Effector memory CD4-positive, alpha-beta T cell (primary cell): ENCODE data around the gene BRD3.
A peak's percentile ranks its signal among the peaks of the same experiment; 100 is the strongest.
"Not testable (repeated sequence)": the region's sequence is repeated elsewhere in the genome, so short reads cannot be mapped to it uniquely, and the experiment has no call there.

Experiments
- DNase-seq, 3 donors: peaks; one replicate each; pipeline ENCODE4 v3.0.0-alpha.2; 2020
- H3K27ac ChIP-seq: 2 replicates; pipeline ENCODE4 v1.7.0; 2013; ENCODE audit warnings: mild to moderate bottlenecking, low read length, moderate library complexity; ENCODE audit not compliant: insufficient read depth, poor library complexity, severe bottlenecking
- H3K27me3 ChIP-seq: replicated peaks from 2 replicates; pipeline ENCODE4 v1.7.0; 2013; ENCODE audit warnings: mild to moderate bottlenecking, low read length; ENCODE audit not compliant: insufficient read depth, control insufficient read depth, poor library complexity, severe bottlenecking
- H3K36me3 ChIP-seq: 2 replicates; pipeline ENCODE4 v1.7.0; 2013; ENCODE audit warnings: mild to moderate bottlenecking, low read length, moderate library complexity; ENCODE audit not compliant: control insufficient read depth, insufficient read depth
- H3K4me1 ChIP-seq: 2 replicates; pipeline ENCODE4 v1.7.0; 2013; ENCODE audit warnings: low read length, mild to moderate bottlenecking; ENCODE audit not compliant: control insufficient read depth, insufficient read depth, poor library complexity, severe bottlenecking
- H3K4me3 ChIP-seq: 2 replicates; pipeline ENCODE4 v1.7.0; 2013; ENCODE audit warnings: low read length, low read depth, mild to moderate bottlenecking; ENCODE audit not compliant: insufficient read depth, poor library complexity, severe bottlenecking
- H3K9me3 ChIP-seq: 2 replicates; pipeline ENCODE4 v1.7.0; 2013; ENCODE audit warnings: mild to moderate bottlenecking, low read length, moderate library complexity; ENCODE audit not compliant: control insufficient read depth
- total RNA-seq, 3 donors: gene quantifications; one replicate each; lab custom pipeline; 2026; lab: John Stamatoyannopoulos, UW

BRD3 gene
- total RNA-seq, result 32.9 to 47.2 (median 34.2) reads per million in 3 donors

- peak within 1 kb of the TSS; percentile 73 for H3K4me3 ChIP-seq
- no peaks in the 10 kb centered on the region for H3K9me3 ChIP-seq
- peak within 1 kb of the TSS; percentile 88 for H3K27ac ChIP-seq
- peaks cover 4% of the 10 kb centered on the region for H3K27me3 ChIP-seq
- no peaks in the 10 kb centered on the region for H3K36me3 ChIP-seq
- peaks cover 19% of the 10 kb centered on the region for H3K4me1 ChIP-seq
- DNase-seq, result peak; percentile 69 to 72 (median 70)
These were observed at the start of gene BRD3 for GRCh38 chr9:134067904-134068743. Gene BRD3 (minus strand): TSS chr9:134068026. CDS start chr9:134053477, 14,549 bp downstream.

GRCh38 chr9:134112561-134112960, 44.7 kb upstream of the BRD3 start:
- H3K4me1 ChIP-seq, result no peaks in the 10 kb centered on the region
- H3K27me3 ChIP-seq, result no peaks in the 10 kb centered on the region
- H3K4me3 ChIP-seq, result no peak overlapping the region
- no peaks in the 10 kb centered on the region for H3K9me3 ChIP-seq
- no peaks in the 10 kb centered on the region for H3K36me3 ChIP-seq
- no peak for DNase-seq
- no peak overlapping the region for H3K27ac ChIP-seq

- no peak overlapping the region for H3K4me3 ChIP-seq
- no peaks in the 10 kb centered on the region for H3K4me1 ChIP-seq
- H3K27ac ChIP-seq, result no peak overlapping the region
- no peaks in the 10 kb centered on the region for H3K36me3 ChIP-seq
- no peaks in the 10 kb centered on the region for H3K27me3 ChIP-seq
- H3K9me3 ChIP-seq, result no peaks in the 10 kb centered on the region
- DNase-seq, result no peak
These were observed 43.2 kb upstream of the BRD3 start for GRCh38 chr9:134111064-134111463.

GRCh38 chr9:134103391-134103998, 35.7 kb upstream of the BRD3 start:
- no peak for DNase-seq
- no peaks in the 10 kb centered on the region for H3K36me3 ChIP-seq
- H3K9me3 ChIP-seq, result no peaks in the 10 kb centered on the region
- H3K27ac ChIP-seq, result no peak overlapping the region
- H3K4me3 ChIP-seq, result no peak overlapping the region
- no peaks in the 10 kb centered on the region for H3K27me3 ChIP-seq
- H3K4me1 ChIP-seq, result no peaks in the 10 kb centered on the region

GRCh38 chr9:134101623-134102149, 33.9 kb upstream of the BRD3 start:
- H3K36me3 ChIP-seq, result no peaks in the 10 kb centered on the region
- H3K4me1 ChIP-seq, result no peaks in the 10 kb centered on the region
- H3K27me3 ChIP-seq, result no peaks in the 10 kb centered on the region
- no peak overlapping the region for H3K27ac ChIP-seq
- H3K4me3 ChIP-seq, result no peak overlapping the region
- DNase-seq, result no peak
- no peaks in the 10 kb centered on the region for H3K9me3 ChIP-seq

- not testable (repeated sequence) for DNase-seq, H3K4me3 ChIP-seq, H3K9me3 ChIP-seq, H3K4me1 ChIP-seq, H3K27me3 ChIP-seq, H3K36me3 ChIP-seq, H3K27ac ChIP-seq
These were observed 33.3 kb upstream of the BRD3 start for GRCh38 chr9:134101133-134101532.

- H3K4me3 ChIP-seq, result no peak overlapping the region
- no peak overlapping the region for H3K27ac ChIP-seq
- no peaks in the 10 kb centered on the region for H3K27me3 ChIP-seq
- DNase-seq, result no peak
- no peaks in the 10 kb centered on the region for H3K9me3 ChIP-seq
- no peaks in the 10 kb centered on the region for H3K4me1 ChIP-seq
- no peaks in the 10 kb centered on the region for H3K36me3 ChIP-seq
These were observed 32.2 kb upstream of the BRD3 start for GRCh38 chr9:134100040-134100439.

GRCh38 chr9:134099123-134099761, 31.4 kb upstream of the BRD3 start:
- DNase-seq, result peak; percentile 24 to 34 (median 31)
- Histone ChIP-seq H3K4me3 (no peak overlapping the region), H3K4me1 (no peaks in the 10 kb centered on the region), H3K36me3 (no peaks in the 10 kb centered on the region), H3K9me3 (no peaks in the 10 kb centered on the region), H3K27ac (no peak overlapping the region), H3K27me3 (no peaks in the 10 kb centered on the region)

- no peak for DNase-seq
- H3K9me3 ChIP-seq, result no peaks in the 10 kb centered on the region
- H3K4me3 ChIP-seq, result no peak overlapping the region
- H3K4me1 ChIP-seq, result no peaks in the 10 kb centered on the region
- no peaks in the 10 kb centered on the region for H3K27me3 ChIP-seq
- H3K36me3 ChIP-seq, result no peaks in the 10 kb centered on the region
- no peak overlapping the region for H3K27ac ChIP-seq
These were observed 22.1 kb upstream of the BRD3 start for GRCh38 chr9:134089972-134090371.
